HEK293 (cell line): Measurements from ENCODE around the gene RABGEF1.
A peak's percentile ranks its signal among the peaks of the same experiment; 100 is the strongest.

Experiments
- CTCF ChIA-PET: fragments of 350-600 bp; formaldehyde crosslinking; extraction: SDS; loops from one replicate; lab custom pipeline; 2021; ENCODE audit warnings: antibody characterized with exemption; lab: Yijun Ruan, JAX
- POLR2A ChIA-PET: fragments of 300-600 bp; formaldehyde crosslinking; extraction: SDS; loops from one replicate; lab custom pipeline; 2020; ENCODE audit warnings: antibody characterized with exemption, inconsistent platforms; lab: Yijun Ruan, JAX
- H3K27ac ChIP-seq: fragments of 200-500 bp; sonication (Bioruptor generic); 2 replicates; pipeline ENCODE4 v1.5.1; 2014; ENCODE audit warnings: low read depth, low read length, control low read depth, inconsistent platforms; ENCODE audit errors: extremely low read depth
- H3K36me3 ChIP-seq, 2 experiments: fragments of 200-500 bp in 1 of 2; sonication (Bioruptor generic) in 1 of 2; 1 replicate in 1 of 2; 2 replicates in 1 of 2; pipeline ENCODE4 v1.5.1; 2014 to 2017; ENCODE audit warnings: inconsistent platforms in 2 of 2, low read length in 2 of 2; ENCODE audit not compliant: control insufficient read depth in 2 of 2, insufficient read depth in 1 of 2
- H3K4me1 ChIP-seq: fragments of 200-500 bp; sonication (Bioruptor generic); 2 replicates; pipeline ENCODE4 v1.5.1; 2014; ENCODE audit warnings: mild to moderate bottlenecking, low read length, inconsistent platforms; ENCODE audit not compliant: control insufficient read depth, insufficient read depth
- H3K4me3 ChIP-seq: 2 replicates; pipeline ENCODE4 v1.5.1; 2011; ENCODE audit warnings: low read depth, mild to moderate bottlenecking, control low read depth, low read length, moderate library complexity
- H3K9me3 ChIP-seq: fragments of 200-500 bp; sonication (Bioruptor generic); 2 replicates; pipeline ENCODE4 v1.5.1; 2014; ENCODE audit warnings: low read depth, low read length, inconsistent platforms; ENCODE audit not compliant: control insufficient read depth, insufficient read depth
- GLI2 ChIP-seq: fragments of 450-650 bp; formaldehyde crosslinking; IDR thresholded peaks from 2 replicates; pipeline ENCODE4; 2017; ENCODE audit warnings: missing biosample characterization, missing genetic modification characterization, low read depth, borderline replicate concordance
- IKZF3 ChIP-seq: fragments of 450-650 bp; IDR thresholded peaks from 2 replicates; pipeline ENCODE4 v1.5.0; 2018; ENCODE audit warnings: missing biosample characterization, mild to moderate bottlenecking, missing genetic modification characterization, moderate library complexity
- KLF1 ChIP-seq: fragments of 450-650 bp; formaldehyde crosslinking; IDR thresholded peaks from 2 replicates; pipeline ENCODE4 v1.5.1; 2016; ENCODE audit warnings: missing biosample characterization, missing genetic modification characterization
- MYNN ChIP-seq: fragments of 450-650 bp; formaldehyde crosslinking; IDR thresholded peaks from 2 replicates; pipeline ENCODE4 v1.5.1; 2016; ENCODE audit warnings: missing biosample characterization, missing genetic modification characterization, borderline replicate concordance
- OVOL3 ChIP-seq: fragments of 450-650 bp; formaldehyde crosslinking; IDR thresholded peaks from 2 replicates; pipeline ENCODE4 v1.5.1; 2016; ENCODE audit warnings: missing biosample characterization, missing genetic modification characterization
- PATZ1 ChIP-seq: fragments of 450-650 bp; formaldehyde crosslinking; IDR thresholded peaks from 2 replicates; pipeline ENCODE4 v1.5.1; 2016; ENCODE audit warnings: missing biosample characterization, missing genetic modification characterization
- PRDM1 ChIP-seq: fragments of 450-650 bp; formaldehyde crosslinking; IDR thresholded peaks from 2 replicates; pipeline ENCODE4; 2016; ENCODE audit warnings: missing biosample characterization, missing genetic modification characterization
- SCRT1 ChIP-seq: fragments of 450-650 bp; formaldehyde crosslinking; IDR thresholded peaks from 2 replicates; pipeline ENCODE4 v1.5.1; 2016; ENCODE audit warnings: missing biosample characterization, missing genetic modification characterization, borderline replicate concordance
- ZBTB21 ChIP-seq: fragments of 450-650 bp; formaldehyde crosslinking; IDR thresholded peaks from 2 replicates; pipeline ENCODE4 v1.5.1; 2017; ENCODE audit warnings: missing biosample characterization, missing genetic modification characterization
- ZFP37 ChIP-seq: fragments of 450-650 bp; formaldehyde crosslinking; IDR thresholded peaks from 2 replicates; pipeline ENCODE4 v1.5.1; 2016; ENCODE audit warnings: missing biosample characterization, missing genetic modification characterization
- ZNF211 ChIP-seq: fragments of 450-650 bp; formaldehyde crosslinking; IDR thresholded peaks from 2 replicates; pipeline ENCODE4 v1.5.1; 2016; ENCODE audit warnings: low read depth, missing biosample characterization, missing genetic modification characterization
- ZNF350 ChIP-seq: fragments of 450-650 bp; formaldehyde crosslinking; IDR thresholded peaks from 2 replicates; pipeline ENCODE4 v1.5.0; 2017; ENCODE audit warnings: missing biosample characterization, mild to moderate bottlenecking, missing genetic modification characterization
- ZNF398 ChIP-seq: fragments of 450-650 bp; formaldehyde crosslinking; IDR thresholded peaks from 2 replicates; pipeline ENCODE4 v1.5.1; 2017; ENCODE audit warnings: missing biosample characterization, missing genetic modification characterization
- ZNF423 ChIP-seq: fragments of 450-650 bp; formaldehyde crosslinking; IDR thresholded peaks from 2 replicates; pipeline ENCODE4 v1.5.1; 2016; ENCODE audit warnings: missing biosample characterization, missing genetic modification characterization
- ZNF548 ChIP-seq: fragments of 450-650 bp; formaldehyde crosslinking; IDR thresholded peaks from 2 replicates; pipeline ENCODE4 v1.5.1; 2016; ENCODE audit warnings: missing biosample characterization, missing genetic modification characterization
- ZNF561 ChIP-seq: fragments of 450-650 bp; IDR thresholded peaks from 2 replicates; pipeline ENCODE4 v1.5.1; 2018; ENCODE audit warnings: missing biosample characterization, missing genetic modification characterization, borderline replicate concordance
- ZNF585B ChIP-seq: fragments of 450-650 bp; formaldehyde crosslinking; IDR thresholded peaks from 2 replicates; pipeline ENCODE4 v1.5.1; 2016; ENCODE audit warnings: missing biosample characterization, missing genetic modification characterization
- ZNF596 ChIP-seq: fragments of 450-650 bp; IDR thresholded peaks from 2 replicates; pipeline ENCODE4 v1.5.0; 2018; ENCODE audit warnings: missing biosample characterization, mild to moderate bottlenecking, missing genetic modification characterization, moderate library complexity
- ZNF645 ChIP-seq: fragments of 450-650 bp; formaldehyde crosslinking; IDR thresholded peaks from 2 replicates; pipeline ENCODE4; 2016; ENCODE audit warnings: missing biosample characterization, missing genetic modification characterization
- ZNF777 ChIP-seq: fragments of 450-650 bp; formaldehyde crosslinking; IDR thresholded peaks from 2 replicates; pipeline ENCODE4 v1.5.1; 2017; ENCODE audit warnings: missing biosample characterization, missing genetic modification characterization, borderline replicate concordance

The RABGEF1 gene

GRCh38 chr7:66731986-66732385 lies 8.5 kb upstream of the RABGEF1 start (continued):
- TF ChIP-seq PATZ1 (no peak), OVOL3 (no peak), ZNF423 (tag by site-specific recombination) (no peak), ZBTB21 (tag by site-specific recombination) (no peak), GLI2 (tag by site-specific recombination) (no peak), ZNF585B (no peak), ZNF548 (tag by site-specific recombination) (no peak)

- H3K27ac ChIP-seq = no peak overlapping the region
- POLR2A ChIA-PET = interaction anchor here (2.0 kb wide), 1 partner anchor 8 kb away, joined by 7 read pairs; the partner anchor contains the start of gene RABGEF1
- no peaks in the 10 kb centered on the region for H3K4me1 ChIP-seq
- no peak overlapping the region for H3K4me3 ChIP-seq
- TF ChIP-seq PRDM1 = peak; percentile 93
- TF ChIP-seq SCRT1 (tag by site-specific recombination) = no peak
- TF ChIP-seq IKZF3 = no peak
- TF ChIP-seq ZNF596 (tag by site-specific recombination) = peak; percentile 95
- H3K9me3 ChIP-seq = no peaks in the 10 kb centered on the region
- peaks cover 0 to 14% of the 10 kb centered on the region in 2 experiments; a peak in 2 of 3 replicates for H3K36me3 ChIP-seq
- CTCF ChIA-PET = no interaction called here
Observed at GRCh38 chr7:66732439-66732838, 8.1 kb upstream of the RABGEF1 start.

- Histone ChIP-seq H3K4me1 (no peaks in the 10 kb centered on the region), H3K9me3 (no peaks in the 10 kb centered on the region), H3K36me3 (peaks cover 3 to 16% of the 10 kb centered on the region in 2 experiments; a peak in 2 of 3 replicates), H3K4me3 (no peak overlapping the region), H3K27ac (no peak overlapping the region)
- ChIA-PET POLR2A (interaction anchor here (1.4 kb wide), 1 partner anchor 16 kb away, joined by 3 read pairs; no protein-coding TSS in a partner anchor), CTCF (no interaction called here)
- TF ChIP-seq ZFP37 (tag by site-specific recombination) (no peak), MYNN (tag by site-specific recombination) (no peak), ZNF211 (no peak), ZNF777 (tag by site-specific recombination) (no peak), ZNF350 (tag by site-specific recombination) (no peak), ZNF561 (tag by site-specific recombination) (no peak), ZNF398 (tag by site-specific recombination) (no peak), KLF1 (tag by site-specific recombination) (no peak), ZNF645 (tag by site-specific recombination) (no peak)
- TF ChIP-seq, all 188 proteins: peak for 0
Observed at GRCh38 chr7:66734006-66734405, 6.5 kb upstream of the RABGEF1 start.
